ENCODE data around the gene C1orf232.

C1orf232 gene

GRCh38 chr1:26122988-26123973 is 45.5 kb downstream of the C1orf232 start:
- DNase-seq: no peak

GRCh38 chr1:26121854-26122773 is 46.6 kb downstream of the C1orf232 start:
- DNase-seq: no peak

- no peak for DNase-seq
These were observed 48.7 kb downstream of the C1orf232 start for GRCh38 chr1:26119892-26120608.

GRCh38 chr1:26114165-26114927 is 54.4 kb downstream of the C1orf232 start:
- no peak for DNase-seq
